ENCODE measurements around the gene ZBTB39.
"Not testable (repeated sequence)": the region's sequence is repeated elsewhere in the genome, so short reads cannot be mapped to it uniquely, and the experiment has no call there.

The ZBTB39 gene, protein sequence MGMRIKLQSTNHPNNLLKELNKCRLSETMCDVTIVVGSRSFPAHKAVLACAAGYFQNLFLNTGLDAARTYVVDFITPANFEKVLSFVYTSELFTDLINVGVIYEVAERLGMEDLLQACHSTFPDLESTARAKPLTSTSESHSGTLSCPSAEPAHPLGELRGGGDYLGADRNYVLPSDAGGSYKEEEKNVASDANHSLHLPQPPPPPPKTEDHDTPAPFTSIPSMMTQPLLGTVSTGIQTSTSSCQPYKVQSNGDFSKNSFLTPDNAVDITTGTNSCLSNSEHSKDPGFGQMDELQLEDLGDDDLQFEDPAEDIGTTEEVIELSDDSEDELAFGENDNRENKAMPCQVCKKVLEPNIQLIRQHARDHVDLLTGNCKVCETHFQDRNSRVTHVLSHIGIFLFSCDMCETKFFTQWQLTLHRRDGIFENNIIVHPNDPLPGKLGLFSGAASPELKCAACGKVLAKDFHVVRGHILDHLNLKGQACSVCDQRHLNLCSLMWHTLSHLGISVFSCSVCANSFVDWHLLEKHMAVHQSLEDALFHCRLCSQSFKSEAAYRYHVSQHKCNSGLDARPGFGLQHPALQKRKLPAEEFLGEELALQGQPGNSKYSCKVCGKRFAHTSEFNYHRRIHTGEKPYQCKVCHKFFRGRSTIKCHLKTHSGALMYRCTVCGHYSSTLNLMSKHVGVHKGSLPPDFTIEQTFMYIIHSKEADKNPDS

DNA sequence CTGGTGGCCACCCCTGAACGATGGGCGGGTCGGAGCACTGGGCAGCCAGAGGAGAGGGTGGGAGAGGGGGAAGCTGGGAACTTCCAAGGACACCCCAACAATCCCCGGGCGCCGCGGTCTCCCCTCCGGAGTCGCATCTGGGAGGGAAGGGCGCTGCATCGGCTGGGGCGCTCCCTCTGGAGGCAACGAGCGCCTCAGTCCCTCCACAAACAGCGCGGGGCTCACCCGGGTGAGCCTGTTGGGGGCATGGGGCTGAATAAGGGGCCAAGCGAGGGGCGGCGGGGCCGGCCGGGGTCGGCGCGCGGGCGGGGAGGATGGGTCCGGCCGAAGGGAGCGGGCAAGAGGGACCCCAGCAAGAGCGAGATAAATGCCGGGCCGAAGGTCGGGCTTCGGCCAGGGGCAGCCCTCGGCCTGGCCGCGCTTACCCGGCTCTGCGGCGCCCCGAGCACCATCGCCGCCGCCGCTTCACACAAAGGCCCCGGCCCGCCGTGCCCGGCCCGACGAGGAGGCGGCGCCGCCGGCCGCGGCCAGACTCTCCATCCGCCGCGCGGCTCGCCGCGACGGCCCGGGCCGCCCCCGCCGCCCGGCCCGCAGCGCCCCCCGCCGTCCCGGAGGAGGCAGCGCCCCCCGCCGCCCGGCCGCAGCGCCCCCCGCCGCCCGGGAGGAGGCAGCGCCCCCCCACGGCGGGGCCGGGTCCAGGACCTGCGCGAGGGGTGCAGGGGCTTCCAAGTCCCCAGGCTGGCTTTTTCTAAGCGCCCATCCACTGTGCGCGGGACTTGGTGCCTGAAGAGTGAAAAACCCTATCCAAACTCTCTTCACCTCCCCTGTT is at the start of gene ZBTB39:
Gene ZBTB39, minus strand, starts transcription at position 567 of the 829 bp plus-strand sequence. CDS start 1,629 bp downstream, outside the sequence.
- peak within 1 kb of the TSS; percentile 77 for H3K4me3 ChIP-seq (ENCODE audit: low read length)
- DNase-seq (ENCODE audit: low read depth): peak; percentile 53
- TF ChIP-seq, protein P1, sequence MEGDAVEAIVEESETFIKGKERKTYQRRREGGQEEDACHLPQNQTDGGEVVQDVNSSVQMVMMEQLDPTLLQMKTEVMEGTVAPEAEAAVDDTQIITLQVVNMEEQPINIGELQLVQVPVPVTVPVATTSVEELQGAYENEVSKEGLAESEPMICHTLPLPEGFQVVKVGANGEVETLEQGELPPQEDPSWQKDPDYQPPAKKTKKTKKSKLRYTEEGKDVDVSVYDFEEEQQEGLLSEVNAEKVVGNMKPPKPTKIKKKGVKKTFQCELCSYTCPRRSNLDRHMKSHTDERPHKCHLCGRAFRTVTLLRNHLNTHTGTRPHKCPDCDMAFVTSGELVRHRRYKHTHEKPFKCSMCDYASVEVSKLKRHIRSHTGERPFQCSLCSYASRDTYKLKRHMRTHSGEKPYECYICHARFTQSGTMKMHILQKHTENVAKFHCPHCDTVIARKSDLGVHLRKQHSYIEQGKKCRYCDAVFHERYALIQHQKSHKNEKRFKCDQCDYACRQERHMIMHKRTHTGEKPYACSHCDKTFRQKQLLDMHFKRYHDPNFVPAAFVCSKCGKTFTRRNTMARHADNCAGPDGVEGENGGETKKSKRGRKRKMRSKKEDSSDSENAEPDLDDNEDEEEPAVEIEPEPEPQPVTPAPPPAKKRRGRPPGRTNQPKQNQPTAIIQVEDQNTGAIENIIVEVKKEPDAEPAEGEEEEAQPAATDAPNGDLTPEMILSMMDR (conservative IDR thresholded peaks at IDR 0.05; ENCODE audit: low read length): peak; percentile 38

DNA sequence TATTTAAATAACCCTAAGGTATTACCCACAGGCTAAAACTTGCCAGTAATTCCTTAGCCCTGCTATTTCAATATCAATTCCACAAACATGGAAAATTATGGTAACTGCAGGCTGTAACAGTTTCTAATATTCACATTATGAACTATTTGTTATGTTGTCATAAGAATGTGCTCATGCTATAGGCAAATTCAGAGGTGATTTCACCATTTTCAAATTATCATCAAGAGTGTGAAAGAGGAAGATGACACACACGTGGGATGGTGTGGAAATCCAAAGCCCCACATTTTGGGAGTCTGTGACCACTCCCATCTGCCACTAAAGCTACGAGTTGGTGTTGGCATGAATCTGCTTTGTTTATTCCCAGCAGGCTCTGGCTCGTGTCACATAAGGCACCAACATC is 49.5 kb upstream of the ZBTB39 start:
- DNase-seq (ENCODE audit: low read depth): no peak
- TF ChIP-seq, protein P1 (conservative IDR thresholded peaks at IDR 0.05; ENCODE audit: low read length): no peak
- no peak overlapping the region for H3K4me3 ChIP-seq (ENCODE audit: low read length)

DNA sequence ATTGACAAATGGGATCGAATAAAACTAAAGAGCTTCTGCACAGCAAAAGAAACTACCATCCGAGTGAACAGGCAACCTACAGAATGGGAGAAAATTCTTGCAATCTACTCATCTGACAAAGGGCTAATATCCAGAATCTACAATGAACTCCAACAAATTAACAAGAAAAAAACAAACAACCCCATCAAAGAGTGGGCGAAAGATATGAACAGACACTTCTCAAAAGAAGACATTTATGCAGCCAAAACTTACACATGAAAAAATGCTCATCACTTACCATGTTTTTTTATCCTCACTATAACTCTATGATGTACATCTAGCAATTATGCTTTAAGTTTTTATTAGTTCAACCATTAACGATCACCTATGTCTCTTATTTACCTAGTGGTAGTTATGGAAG is 47.6 kb upstream of the ZBTB39 start:
- not testable (repeated sequence) for DNase-seq (ENCODE audit: low read depth); H3K4me3 ChIP-seq (ENCODE audit: low read length)

DNA sequence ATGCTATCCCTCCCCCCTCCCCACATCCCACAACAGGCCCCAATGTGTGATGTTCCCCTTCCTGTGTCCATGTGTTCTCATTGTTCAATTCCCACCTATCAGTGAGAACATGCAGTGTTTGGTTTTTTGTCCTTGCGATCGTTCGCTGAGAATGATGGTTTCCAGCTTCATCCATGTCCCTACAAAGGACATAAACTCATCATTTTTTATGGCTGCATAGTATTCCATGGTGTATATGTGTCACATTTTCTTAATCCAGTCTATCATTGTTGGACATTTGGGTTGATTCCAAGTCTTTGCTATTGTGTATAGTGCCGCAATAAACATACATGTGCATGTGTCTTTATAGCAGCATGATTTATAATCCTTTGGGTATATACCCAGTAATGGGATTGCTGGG is 46.8 kb upstream of the ZBTB39 start:
- not testable (repeated sequence) for DNase-seq (ENCODE audit: low read depth); H3K4me3 ChIP-seq (ENCODE audit: low read length)

DNA sequence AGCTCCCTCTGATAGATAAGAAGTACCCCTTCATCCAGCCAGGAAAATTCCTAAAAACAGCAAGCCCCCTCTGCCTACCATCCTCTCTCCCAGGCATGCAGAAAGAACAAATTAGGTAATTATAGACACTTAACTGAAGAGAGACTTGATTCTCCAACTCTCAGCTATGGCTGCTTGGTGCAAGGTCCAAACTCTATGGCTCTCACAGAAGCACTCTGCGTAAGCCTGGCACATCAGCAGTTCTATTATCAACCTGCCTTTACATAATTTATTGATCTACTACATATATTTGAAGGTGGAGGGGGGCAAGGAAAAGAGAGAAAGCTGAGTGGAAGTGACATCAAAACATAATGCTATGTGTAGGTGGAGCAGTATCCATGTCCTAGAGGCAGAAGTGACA is 44.7 kb upstream of the ZBTB39 start:
- no peak overlapping the region for H3K4me3 ChIP-seq (ENCODE audit: low read length)
- DNase-seq (ENCODE audit: low read depth): no peak
- TF ChIP-seq, protein P1 (conservative IDR thresholded peaks at IDR 0.05; ENCODE audit: low read length): no peak

DNA sequence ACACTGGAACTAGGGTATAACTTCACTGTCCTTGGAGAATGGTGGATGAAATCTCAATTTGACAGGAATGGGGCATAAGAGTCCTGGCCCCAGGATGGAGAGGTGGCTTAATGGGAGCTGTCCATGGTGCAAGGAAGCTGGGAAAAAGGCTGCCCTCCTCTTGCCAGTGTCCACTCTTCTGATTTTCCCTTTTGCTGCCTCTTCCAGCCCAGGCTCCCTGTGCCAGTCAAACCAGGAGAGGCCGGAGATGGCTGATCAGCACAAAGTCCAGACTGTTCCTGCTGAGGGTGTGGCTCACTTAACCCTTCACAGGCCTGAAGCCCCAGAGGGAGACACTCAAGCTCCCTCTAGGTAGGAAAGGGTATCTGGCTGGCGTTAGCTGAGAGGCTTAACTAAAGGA is 43.5 kb upstream of the ZBTB39 start, which contains the start of gene MYO1A:
Gene MYO1A, minus strand, starts transcription at position 240 of the 400 bp plus-strand sequence. CDS start 1,806 bp downstream, outside the sequence.
- H3K4me3 ChIP-seq (ENCODE audit: low read length): no peak within 1 kb of the TSS
- no peak for DNase-seq (ENCODE audit: low read depth)
- TF ChIP-seq, protein P1 (conservative IDR thresholded peaks at IDR 0.05; ENCODE audit: low read length): no peak

DNA sequence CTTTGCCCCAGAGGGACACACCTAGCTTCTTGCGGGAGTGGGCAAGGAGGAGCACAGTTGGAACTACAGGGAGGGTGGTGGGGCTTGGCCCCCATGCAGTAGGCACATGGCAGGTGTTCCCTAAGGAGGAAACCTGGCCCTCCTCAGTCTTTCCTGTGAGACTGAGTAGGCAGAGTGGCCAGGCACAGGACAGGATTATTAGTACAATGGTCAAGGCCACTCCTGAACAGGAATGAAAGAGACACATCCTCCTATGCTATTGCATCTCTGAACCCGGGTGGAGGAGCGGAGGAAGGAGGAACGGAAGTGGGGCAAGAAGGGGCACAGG is 42.7 kb upstream of the ZBTB39 start:
- TF ChIP-seq, protein P1 (conservative IDR thresholded peaks at IDR 0.05; ENCODE audit: low read length): no peak
- no peak for DNase-seq (ENCODE audit: low read depth)
- H3K4me3 ChIP-seq (ENCODE audit: low read length): no peak overlapping the region

Data from AG10803 (cell line).